Hepatocyte (in vitro differentiated cells): Measurements from ENCODE around the gene GID8. TPM values are rescaled to one million over a fixed set of nuclear protein-coding genes. Genes with fewer than 3 reads are reported as not detected.

ENCODE experiments used
- DNase-seq: peaks from one replicate; pipeline ENCODE4 v3.0.0-alpha.2; 2016; ENCODE audit warnings: low spot score
- H2AFZ ChIP-seq: fragments of 200-600 bp; sonication (generic); 2 replicates; pipeline ENCODE4 v1.6.0; 2016; ENCODE audit warnings: antibody characterized with exemption, mild to moderate bottlenecking
- H3K27ac ChIP-seq: fragments of 200-600 bp; sonication (generic); 2 replicates; pipeline ENCODE4 v1.5.1; 2016; ENCODE audit warnings: mild to moderate bottlenecking
- H3K27me3 ChIP-seq: fragments of 200-600 bp; sonication (generic); 2 replicates; pipeline ENCODE4 v1.6.1; 2016
- H3K36me3 ChIP-seq: fragments of 200-600 bp; sonication (generic); replicated peaks from 2 replicates; pipeline ENCODE4 v1.5.1; 2016; ENCODE audit warnings: low read depth; ENCODE audit not compliant: insufficient read depth
- H3K4me1 ChIP-seq: fragments of 200-600 bp; sonication (generic); 2 replicates; pipeline ENCODE4 v1.5.1; 2016; ENCODE audit warnings: mild to moderate bottlenecking, moderate library complexity; ENCODE audit not compliant: insufficient read depth
- H3K4me2 ChIP-seq: fragments of 200-600 bp; sonication (generic); 2 replicates; pipeline ENCODE4 v1.6.0; 2016
- H3K4me3 ChIP-seq: fragments of 200-600 bp; sonication (generic); 2 replicates; pipeline ENCODE4 v1.5.1; 2016; ENCODE audit warnings: mild to moderate bottlenecking
- H3K79me2 ChIP-seq: fragments of 200-600 bp; sonication (generic); 2 replicates; pipeline ENCODE4 v1.6.0; 2017; ENCODE audit warnings: mild to moderate bottlenecking
- H3K9me2 ChIP-seq: fragments of 200-600 bp; sonication (generic); replicated peaks from 2 replicates; pipeline ENCODE4 v1.6.0; 2017; ENCODE audit warnings: mild to moderate bottlenecking; ENCODE audit not compliant: insufficient read depth
- H3K9me3 ChIP-seq: fragments of 200-600 bp; sonication (generic); 2 replicates; pipeline ENCODE4 v1.5.1; 2016; ENCODE audit warnings: low read depth, mild to moderate bottlenecking
- H4K20me1 ChIP-seq: fragments of 200-600 bp; sonication (generic); 2 replicates; pipeline ENCODE4 v1.6.0; 2016; ENCODE audit warnings: mild to moderate bottlenecking; ENCODE audit not compliant: insufficient read depth, poor library complexity, severe bottlenecking
- EZH2 ChIP-seq: fragments of 200-600 bp; sonication (generic); IDR thresholded peaks from 2 replicates; pipeline ENCODE4 v1.6.1; 2016; ENCODE audit warnings: antibody characterized with exemption, mild to moderate bottlenecking, borderline replicate concordance
- EZH2phosphoT487 ChIP-seq: fragments of 200-600 bp; sonication (generic); IDR thresholded peaks from one replicate; pipeline ENCODE4 v1.6.1; 2018; ENCODE audit warnings: antibody characterized with exemption, mild to moderate bottlenecking, low read depth, moderate library complexity; ENCODE audit not compliant: unreplicated experiment, severe bottlenecking
- WGBS: methylation state at CpG from one replicate; pipeline ENCODE4 v1.1.6; 2016; ENCODE audit warnings: low lambda C conversion rate; ENCODE audit errors: missing lambda C conversion rate; 5-methylcytosine and 5-hydroxymethylcytosine counted together
- polyA plus RNA-seq: library from polyadenylated mRNA; unstranded; fragments of >200 nt; fragmentation: Nextera tagmentation; extraction: Ambion mirVana; gene quantifications from 2 replicates; pipeline ENCODE4 v1.2.1, GENCODE V29; 2016
- total RNA-seq: library from RNA; depleted of rRNA; stranded (reverse); fragments of >200 nt; gene quantifications from 2 replicates; pipeline ENCODE4 v1.2.3, GENCODE V29; 2014
- TF ChIP-seq, protein P1 (sequence below): fragments of 200-600 bp; sonication (generic); IDR thresholded peaks from 2 replicates; pipeline ENCODE4 v1.5.1; 2016; ENCODE audit warnings: antibody characterized with exemption, mild to moderate bottlenecking; ENCODE audit not compliant: poor library complexity

GID8 gene
- total and polyA plus RNA-seq, 2 experiments from 2014 or later = 16.5 to 35.4 TPM

DNA sequence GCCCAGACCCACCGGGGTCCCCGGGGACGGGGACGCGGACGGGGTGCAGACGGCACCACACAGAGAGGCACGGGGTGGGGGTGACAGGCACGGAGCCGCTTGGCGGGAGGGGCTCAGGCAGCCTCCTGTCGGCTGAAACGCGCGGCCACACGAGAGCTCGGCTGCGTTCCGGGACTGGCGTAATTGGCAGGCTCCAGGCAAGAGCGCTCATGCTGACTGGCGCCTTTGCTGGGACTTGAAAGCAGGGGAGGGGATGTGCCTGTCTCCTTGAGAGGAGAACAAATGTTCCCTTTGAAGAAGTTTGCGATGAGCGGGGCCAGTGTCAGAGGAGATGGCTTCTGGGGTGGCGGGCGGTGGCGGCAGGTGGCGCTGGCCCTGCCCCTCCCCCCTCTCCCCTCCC, 43.0 kb downstream of the GID8 start:
- Histone ChIP-seq H3K27ac (no peak overlapping the region), H3K4me1 (no peaks in the 10 kb centered on the region), H3K36me3 (no peaks in the 10 kb centered on the region), H3K4me3 (no peak overlapping the region), H3K4me2 (no peak overlapping the region), H3K9me2 (no peaks in the 10 kb centered on the region), H4K20me1 (no peaks in the 10 kb centered on the region), H3K79me2 (no peaks in the 10 kb centered on the region), H3K9me3 (no peaks in the 10 kb centered on the region), H3K27me3 (peaks cover 28% of the 10 kb centered on the region), H2AFZ (no peak overlapping the region)
- DNase-seq = no peak
- 100% methylated on average over 2 of the region's 28 CpGs for WGBS
- TF ChIP-seq, protein P1, sequence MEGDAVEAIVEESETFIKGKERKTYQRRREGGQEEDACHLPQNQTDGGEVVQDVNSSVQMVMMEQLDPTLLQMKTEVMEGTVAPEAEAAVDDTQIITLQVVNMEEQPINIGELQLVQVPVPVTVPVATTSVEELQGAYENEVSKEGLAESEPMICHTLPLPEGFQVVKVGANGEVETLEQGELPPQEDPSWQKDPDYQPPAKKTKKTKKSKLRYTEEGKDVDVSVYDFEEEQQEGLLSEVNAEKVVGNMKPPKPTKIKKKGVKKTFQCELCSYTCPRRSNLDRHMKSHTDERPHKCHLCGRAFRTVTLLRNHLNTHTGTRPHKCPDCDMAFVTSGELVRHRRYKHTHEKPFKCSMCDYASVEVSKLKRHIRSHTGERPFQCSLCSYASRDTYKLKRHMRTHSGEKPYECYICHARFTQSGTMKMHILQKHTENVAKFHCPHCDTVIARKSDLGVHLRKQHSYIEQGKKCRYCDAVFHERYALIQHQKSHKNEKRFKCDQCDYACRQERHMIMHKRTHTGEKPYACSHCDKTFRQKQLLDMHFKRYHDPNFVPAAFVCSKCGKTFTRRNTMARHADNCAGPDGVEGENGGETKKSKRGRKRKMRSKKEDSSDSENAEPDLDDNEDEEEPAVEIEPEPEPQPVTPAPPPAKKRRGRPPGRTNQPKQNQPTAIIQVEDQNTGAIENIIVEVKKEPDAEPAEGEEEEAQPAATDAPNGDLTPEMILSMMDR = no peak
- TF ChIP-seq EZH2phosphoT487 (no peak), EZH2 (no peak)

DNA sequence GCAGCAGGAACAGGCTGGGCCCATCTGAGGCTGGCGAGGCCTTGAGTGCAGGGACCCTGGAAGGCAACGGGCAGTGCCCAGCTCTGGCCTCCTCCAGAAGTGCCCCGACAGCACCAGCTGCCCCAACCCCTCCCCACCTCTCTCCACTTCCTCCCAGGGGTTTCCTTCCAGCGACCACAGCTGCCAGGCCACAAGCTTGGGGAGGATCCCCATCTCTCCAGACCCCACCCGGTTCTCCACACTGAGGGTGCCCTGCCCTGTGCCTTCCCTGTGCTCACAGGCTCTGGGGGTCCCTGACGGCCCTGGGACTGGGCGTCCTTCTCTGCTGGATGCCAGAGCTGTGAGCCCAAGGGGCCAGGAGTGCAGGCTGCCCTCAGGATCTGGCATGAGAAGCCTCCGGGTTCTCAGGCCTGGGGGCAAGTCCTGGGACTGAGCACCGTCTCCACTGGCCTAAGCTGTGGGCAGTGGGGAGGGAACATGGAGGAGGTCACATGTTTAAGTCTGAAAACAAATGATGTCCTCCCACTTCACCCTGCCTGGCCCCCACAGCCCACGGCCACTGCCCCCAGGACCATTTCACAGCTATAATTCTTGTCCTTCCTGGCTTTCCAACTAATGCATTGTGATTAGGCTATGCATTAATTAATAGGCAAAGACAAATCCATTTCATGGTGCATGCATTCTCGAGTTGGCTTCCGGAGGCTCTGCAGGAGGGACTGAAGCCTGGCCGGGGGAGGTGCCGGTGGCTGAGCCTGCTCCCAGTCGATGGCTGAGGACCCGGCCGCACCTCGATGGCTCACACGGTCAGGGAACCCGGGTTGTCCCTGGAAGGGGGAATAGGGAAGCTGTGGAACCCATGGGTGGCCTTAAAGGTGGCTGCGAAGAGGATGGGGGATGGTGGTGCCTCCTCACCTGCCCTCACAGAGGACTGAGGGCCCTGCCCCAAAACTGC, 44.5 kb downstream of the GID8 start:
- no peaks in the 10 kb centered on the region for H3K4me1 ChIP-seq
- no peaks in the 10 kb centered on the region for H3K36me3 ChIP-seq
- WGBS = 78% methylated on average over 20 of the region's 21 CpGs
- TF ChIP-seq, protein P1 = no peak
- no peak for DNase-seq
- no peak overlapping the region for H2AFZ ChIP-seq
- H3K27ac ChIP-seq = no peak overlapping the region
- peaks cover 18% of the 10 kb centered on the region for H3K27me3 ChIP-seq
- H3K9me3 ChIP-seq = no peaks in the 10 kb centered on the region
- H3K4me2 ChIP-seq = no peak overlapping the region
- no peaks in the 10 kb centered on the region for H4K20me1 ChIP-seq
- no peaks in the 10 kb centered on the region for H3K79me2 ChIP-seq
- no peaks in the 10 kb centered on the region for H3K9me2 ChIP-seq
- H3K4me3 ChIP-seq = no peak overlapping the region

DNA sequence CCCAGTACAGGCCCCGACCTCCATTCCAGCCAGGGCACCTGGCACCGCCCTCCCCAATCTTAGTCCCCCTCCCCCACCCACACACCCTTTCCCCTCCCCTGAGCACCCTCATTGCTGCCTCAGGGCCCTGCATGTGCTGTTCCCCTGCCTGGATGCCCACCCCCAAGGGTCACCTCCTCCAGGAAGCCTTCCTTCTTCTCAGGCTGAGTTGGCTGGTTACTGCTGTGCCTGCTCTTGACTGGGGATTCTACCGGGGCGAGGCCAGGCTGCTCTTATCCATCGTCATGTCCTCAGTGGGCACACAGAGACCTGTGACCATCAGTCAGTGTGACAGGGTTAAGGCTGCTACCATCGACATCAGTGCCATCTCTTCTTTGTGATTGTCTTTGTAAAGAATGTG, 45.3 kb downstream of the GID8 start:
- WGBS = 91% methylated on average over 4 of the region's 6 CpGs
- no peaks in the 10 kb centered on the region for H3K36me3 ChIP-seq
- H4K20me1 ChIP-seq = no peaks in the 10 kb centered on the region
- no peak overlapping the region for H3K27ac ChIP-seq
- H3K79me2 ChIP-seq = no peaks in the 10 kb centered on the region
- H3K27me3 ChIP-seq = peaks cover 15% of the 10 kb centered on the region
- no peaks in the 10 kb centered on the region for H3K9me3 ChIP-seq
- TF ChIP-seq EZH2 (no peak), EZH2phosphoT487 (no peak)
- TF ChIP-seq, protein P1 = no peak
- H3K4me2 ChIP-seq = no peak overlapping the region
- DNase-seq = no peak
- H3K4me1 ChIP-seq = no peaks in the 10 kb centered on the region
- H2AFZ ChIP-seq = no peak overlapping the region
- H3K9me2 ChIP-seq = no peaks in the 10 kb centered on the region
- no peak overlapping the region for H3K4me3 ChIP-seq
